Measurements from ENCODE around the gene SUGCT.
"Not testable (repeated sequence)": the region's sequence is repeated elsewhere in the genome, so short reads cannot be mapped to it uniquely, and the experiment has no call there.

SUGCT gene

DNA sequence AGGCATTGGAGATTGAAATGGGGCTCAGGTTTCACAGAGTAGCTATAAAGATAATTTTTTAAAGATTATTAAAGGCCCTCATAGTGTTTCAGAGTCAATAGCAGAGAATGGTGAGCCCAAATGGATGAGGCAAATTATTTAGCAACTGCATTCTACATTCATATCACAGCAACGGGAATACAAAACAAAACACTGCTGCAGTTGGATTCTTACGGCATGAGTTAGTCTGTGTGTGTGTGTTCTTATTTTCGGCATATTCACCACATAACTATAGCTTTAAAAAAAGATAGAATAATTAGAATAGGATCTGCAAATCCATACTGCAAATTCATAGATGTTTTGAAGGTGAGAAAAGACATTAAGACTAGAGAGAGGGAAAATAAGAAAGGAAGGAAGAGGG lies 66.0 kb downstream of the SUGCT start:
- DNase-seq (ENCODE audit: low spot score): no peak

DNA sequence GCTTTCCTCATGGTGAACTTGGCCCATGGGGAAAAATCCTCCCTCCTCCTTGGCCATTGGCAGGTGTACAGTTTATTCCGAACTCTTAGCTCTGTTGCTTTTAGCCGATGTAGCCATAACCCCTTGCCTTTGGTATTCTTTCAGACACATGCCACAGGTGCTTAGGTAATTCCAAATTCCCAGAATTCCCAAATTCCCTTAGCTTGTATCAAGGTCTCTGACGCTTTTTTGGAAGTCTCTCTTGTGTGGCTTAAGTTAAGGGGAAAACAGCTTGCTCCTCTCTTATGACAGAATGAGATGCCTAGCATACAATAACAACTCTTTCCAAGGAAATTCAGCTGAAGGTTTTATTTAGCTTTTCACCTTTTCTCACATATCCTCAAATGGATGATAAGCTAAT lies 68.0 kb downstream of the SUGCT start:
- DNase-seq (ENCODE audit: low spot score): no peak

- DNase-seq (ENCODE audit: low spot score): no peak
Observed at GRCh38 chr7:40204581-40204980, 69.8 kb downstream of the SUGCT start.

DNA sequence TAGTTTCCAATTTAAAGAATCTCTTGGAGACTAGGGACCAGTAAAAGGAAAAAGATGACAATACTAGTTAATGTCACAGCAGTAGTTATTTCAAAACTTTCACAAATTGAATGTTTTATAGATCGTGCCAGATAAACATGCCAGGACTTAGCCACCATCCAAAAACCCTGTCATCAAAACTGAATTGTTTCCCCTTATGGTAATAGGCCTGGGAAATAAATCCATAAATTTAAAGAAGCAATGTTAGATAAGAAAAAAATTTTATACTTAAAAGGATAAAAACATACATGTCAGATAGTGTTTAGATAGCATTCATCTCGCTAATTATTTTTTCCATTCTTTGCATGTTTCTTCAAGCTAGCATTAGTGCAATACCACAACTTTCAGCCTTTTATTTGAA lies 71.2 kb downstream of the SUGCT start:
- no peak for DNase-seq (ENCODE audit: low spot score)

- no peak for DNase-seq (ENCODE audit: low spot score)
Observed at GRCh38 chr7:40211276-40212003, 76.6 kb downstream of the SUGCT start.

- DNase-seq (ENCODE audit: low spot score): no peak
Observed at GRCh38 chr7:40213291-40213690, 78.5 kb downstream of the SUGCT start.

- no peak for DNase-seq (ENCODE audit: low spot score)
Observed at GRCh38 chr7:40213856-40214255, 79.1 kb downstream of the SUGCT start.

GRCh38 chr7:40218612-40219011 lies 83.8 kb downstream of the SUGCT start:
- not testable (repeated sequence) for DNase-seq (ENCODE audit: low spot score)

GRCh38 chr7:40219917-40220316 lies 85.1 kb downstream of the SUGCT start:
- no peak for DNase-seq (ENCODE audit: low spot score)

DNA sequence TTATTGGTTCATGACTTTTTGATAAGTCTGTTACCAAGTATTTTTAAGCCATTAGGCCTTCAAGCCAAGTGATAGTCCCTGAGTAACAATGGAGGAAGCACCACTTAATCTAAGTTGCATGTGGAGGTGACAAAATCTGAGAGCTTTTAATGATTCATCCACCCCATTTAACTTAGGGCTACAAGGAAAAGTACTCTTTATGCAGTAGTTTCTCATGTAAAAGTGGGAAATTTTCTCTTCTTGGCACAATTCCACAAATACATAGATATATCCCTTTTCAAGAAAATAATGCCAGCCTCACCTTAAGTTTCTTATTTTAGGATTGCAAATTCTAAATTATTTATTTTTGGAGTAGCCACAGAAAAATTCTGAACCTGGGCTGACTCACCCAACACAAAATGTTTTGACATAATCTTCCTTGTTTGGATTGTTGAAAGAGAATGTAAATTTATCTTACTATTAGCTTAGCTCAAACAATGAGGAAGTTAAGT lies 85.7 kb downstream of the SUGCT start:
- DNase-seq (ENCODE audit: low spot score): no peak

DNA sequence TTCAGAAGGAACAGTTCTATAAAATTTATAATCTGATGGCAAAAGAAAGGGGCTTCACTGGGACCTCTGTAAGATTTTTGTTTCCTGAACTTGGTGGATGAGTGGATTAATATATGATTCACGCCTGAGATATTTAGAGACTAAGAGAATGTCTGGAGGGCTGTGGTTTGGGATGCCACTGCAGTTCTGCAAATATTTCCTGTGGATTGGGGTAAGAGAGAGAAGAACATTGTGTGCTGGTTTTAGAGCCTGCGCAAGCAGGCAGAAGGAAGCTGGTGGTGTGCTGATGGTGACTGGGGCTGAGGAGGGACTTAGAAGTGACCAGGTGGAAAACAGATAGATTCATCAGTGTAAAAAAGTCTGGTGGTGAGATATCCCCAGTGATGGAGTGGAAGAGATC lies 87.0 kb downstream of the SUGCT start:
- DNase-seq (ENCODE audit: low spot score): no peak

DNA sequence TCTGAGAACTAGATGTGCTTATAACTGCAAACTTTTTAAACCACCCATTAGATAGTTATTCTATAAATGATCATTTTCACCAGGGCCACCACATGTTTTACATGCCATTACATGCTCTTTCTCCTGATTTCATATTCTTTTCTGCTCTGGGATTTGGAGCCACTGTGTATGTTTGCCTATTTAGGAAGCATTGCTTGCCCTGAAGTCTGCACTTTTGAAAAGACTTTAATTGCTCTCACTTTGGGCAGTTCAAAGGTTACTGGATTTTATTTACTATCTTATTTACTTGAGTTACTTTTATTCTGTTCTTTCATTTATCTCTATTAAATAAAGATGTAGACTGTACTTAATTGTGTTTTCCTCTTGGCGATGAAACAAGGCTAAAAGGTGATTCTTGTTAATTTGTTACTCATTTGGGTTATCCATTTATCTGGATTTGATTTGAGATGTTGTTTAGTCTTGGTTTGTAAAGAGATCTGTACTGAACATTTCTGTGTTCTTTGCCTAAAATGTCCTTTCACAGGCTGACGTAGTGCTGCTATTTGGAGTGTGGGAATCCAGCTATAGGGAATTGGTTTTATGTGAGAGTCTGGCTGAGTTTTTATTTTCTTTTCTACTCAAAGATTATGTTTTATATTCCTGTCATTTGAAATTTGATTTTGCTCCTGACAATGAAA lies 88.8 kb downstream of the SUGCT start:
- no peak for DNase-seq (ENCODE audit: low spot score)

GRCh38 chr7:40230101-40230500 lies 95.3 kb downstream of the SUGCT start:
- DNase-seq (ENCODE audit: low spot score): no peak

- no peak for DNase-seq (ENCODE audit: low spot score)
Observed at GRCh38 chr7:40231796-40232195, 97.0 kb downstream of the SUGCT start.

GRCh38 chr7:40232242-40232893 lies 97.6 kb downstream of the SUGCT start:
- DNase-seq (ENCODE audit: low spot score): peak; percentile 33

DNA sequence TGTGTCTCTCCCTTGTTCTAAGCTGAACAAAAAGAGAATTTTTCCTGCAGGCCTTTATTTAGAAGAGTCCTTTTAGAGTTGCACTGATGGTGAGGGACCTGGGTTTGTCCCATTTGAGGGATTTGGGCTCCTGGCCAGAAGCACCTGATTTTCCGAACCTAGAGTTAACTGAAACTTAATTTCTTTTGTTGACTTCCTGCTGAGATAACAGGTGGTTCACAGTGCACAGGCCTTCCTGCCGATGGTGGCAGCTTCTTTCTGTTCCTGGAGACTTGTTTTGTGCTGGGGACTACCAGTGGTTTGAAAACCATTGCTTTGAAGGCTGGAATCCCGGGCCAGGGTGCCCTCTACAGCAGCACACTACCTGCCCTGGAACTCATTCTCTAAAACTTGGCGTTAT lies 99.2 kb downstream of the SUGCT start:
- DNase-seq (ENCODE audit: low spot score): no peak

GRCh38 chr7:40234666-40235065 lies 99.9 kb downstream of the SUGCT start:
- no peak for DNase-seq (ENCODE audit: low spot score)

GRCh38 chr7:40237731-40238130 lies 102.9 kb downstream of the SUGCT start:
- DNase-seq (ENCODE audit: low spot score): no peak

GRCh38 chr7:40239755-40240303 lies 105.0 kb downstream of the SUGCT start:
- no peak for DNase-seq (ENCODE audit: low spot score)

- DNase-seq (ENCODE audit: low spot score): no peak
Observed at GRCh38 chr7:40243076-40243475, 108.3 kb downstream of the SUGCT start.

DNA sequence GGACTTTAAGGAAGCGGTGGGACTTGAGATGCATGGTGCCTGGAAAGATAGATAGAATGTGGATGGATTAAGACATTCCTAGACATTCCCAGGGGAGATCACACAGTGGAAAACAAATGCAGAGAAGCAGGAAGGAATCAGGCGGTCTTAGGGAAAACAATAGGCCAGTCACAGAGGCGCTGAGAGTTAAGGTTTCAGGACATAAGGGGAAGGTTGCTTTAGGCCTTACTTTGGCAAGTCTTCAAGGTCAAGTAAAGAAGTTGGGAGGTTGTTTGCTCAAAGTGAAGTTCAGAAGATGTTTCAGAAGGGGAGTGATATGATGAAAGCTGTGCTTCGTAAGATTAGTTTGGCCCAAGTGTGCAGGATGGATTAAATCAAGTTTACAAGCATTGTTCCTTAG lies 109.4 kb downstream of the SUGCT start:
- no peak for DNase-seq (ENCODE audit: low spot score)

DNA sequence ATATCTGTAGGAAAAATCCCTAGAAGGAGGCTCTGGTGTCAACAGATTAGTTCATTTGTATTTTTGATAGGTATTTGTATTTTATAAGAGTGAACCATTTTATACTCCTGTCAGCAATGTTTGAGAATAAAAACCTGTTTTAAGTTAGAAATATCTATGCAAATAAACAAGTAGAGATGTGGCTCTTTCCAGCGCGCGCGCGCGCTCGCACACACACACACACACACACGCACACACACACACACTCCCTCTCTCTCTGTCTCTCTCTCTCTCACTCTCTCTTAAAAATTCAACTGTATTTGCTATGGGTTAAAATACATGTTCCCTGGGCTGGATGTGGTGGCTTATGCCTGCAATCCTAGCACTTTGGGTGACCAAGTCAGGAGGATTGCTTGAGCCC lies 113.9 kb downstream of the SUGCT start:
- DNase-seq (ENCODE audit: low spot score): no peak

DNA sequence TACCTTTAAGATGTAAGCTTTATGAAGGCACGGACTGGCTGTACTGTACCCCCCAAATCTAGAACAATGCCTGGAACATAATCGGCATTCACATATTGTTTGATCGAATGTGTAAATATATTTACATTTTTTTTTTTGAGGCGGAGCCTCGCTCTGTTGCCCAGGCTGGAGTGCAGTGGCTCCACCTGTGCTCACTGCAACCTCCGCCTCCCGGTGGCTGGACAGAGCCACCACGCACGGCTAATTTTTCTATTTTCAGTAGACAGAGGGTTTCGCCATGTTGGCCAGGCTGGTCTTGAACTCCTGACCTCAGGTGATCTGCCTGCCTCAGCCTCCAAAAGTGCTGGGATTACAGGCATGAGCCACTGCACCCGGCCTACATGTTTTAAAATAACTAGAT lies 118.6 kb downstream of the SUGCT start:
- DNase-seq (ENCODE audit: low spot score): not testable (repeated sequence)
